Raji (cell line): Measurements from ENCODE around the gene PAAF1.
A peak's percentile ranks its signal among the peaks of the same experiment; 100 is the strongest.

Experiments used
- POLR2A ChIP-seq: IDR thresholded peaks from 2 replicates; pipeline ENCODE4 v1.6.1; 2011; ENCODE audit warnings: low read depth, low read length, control low read depth; ENCODE audit not compliant: insufficient read depth

The PAAF1 gene

GRCh38 chr11:73951797-73952196 lies 75.0 kb downstream of the PAAF1 start:
- TF ChIP-seq POLR2A = no peak

DNA sequence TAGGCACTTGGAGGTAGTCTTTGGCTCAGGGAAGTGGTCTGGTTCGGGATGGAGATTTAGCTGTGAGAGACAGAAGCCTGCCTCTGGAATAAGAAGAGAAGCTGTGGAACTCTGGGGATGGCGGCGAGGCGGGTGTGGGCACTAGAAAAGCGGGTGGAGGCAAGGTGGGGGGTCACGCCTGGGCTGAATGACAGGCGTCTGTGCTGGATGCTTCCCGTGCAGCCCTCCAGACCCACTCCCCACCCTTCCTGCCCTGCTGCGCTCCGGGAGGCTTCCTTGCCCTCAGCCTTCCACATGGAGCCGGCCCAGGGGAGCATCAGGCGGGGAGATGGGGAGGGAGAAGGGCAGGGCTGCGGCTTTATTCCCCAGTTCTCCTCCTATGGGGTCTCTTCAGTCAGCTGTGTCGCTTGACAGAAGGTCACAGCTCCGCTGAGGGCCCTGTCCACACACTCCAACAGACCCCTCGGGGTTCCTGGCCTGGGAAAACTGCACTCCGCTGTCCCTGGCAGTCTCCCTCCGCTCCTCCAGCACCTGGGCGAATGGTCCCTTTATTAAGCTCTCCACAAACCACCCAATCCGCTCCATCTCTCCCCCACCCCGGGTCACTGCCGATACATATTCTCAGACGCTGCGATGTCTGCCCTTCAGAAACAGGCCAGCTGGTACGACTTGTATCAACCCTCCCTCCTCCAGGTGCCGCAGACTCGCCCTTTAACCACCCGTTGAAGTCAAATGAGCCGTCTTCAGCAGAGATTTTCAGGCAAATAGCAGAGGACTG lies 80.3 kb downstream of the PAAF1 start:
- no peak for TF ChIP-seq POLR2A

GRCh38 chr11:73957654-73958361 lies 81.0 kb downstream of the PAAF1 start:
- TF ChIP-seq POLR2A = no peak

DNA sequence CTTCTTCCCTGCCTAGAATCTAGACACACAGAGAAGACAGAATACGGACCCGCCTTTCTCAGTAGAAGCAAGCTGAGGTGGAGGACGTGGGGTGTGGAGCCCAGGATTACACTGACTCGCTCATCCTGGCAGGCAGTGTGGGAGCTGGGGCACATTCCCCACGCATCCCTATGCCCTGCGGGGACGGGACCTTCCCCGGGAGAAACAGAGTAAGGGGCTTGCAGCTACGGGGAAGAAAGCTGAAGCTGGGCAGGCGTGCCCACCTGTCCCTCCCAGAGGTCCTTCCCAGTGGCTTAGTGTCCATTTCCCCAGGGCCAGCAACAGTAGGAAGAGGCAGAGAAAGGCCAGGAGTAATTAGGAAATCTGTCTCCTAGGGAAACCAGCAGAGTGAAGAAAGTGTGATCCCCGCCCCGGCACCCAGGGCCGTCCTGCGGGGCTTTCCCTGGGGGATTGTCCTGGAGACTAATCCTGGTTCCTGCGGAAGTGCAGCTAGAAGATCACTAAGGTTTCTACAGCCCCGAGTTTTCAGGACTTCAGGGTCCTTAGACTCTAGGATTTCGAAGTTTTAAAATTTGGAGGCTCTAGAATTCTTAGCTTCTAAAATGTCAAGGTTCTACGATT lies 81.8 kb downstream of the PAAF1 start:
- TF ChIP-seq POLR2A = no peak

- TF ChIP-seq POLR2A = no peak
Observed at GRCh38 chr11:73961321-73961720, 84.5 kb downstream of the PAAF1 start.

GRCh38 chr11:73962101-73962705 lies 85.4 kb downstream of the PAAF1 start:
- no peak for TF ChIP-seq POLR2A

DNA sequence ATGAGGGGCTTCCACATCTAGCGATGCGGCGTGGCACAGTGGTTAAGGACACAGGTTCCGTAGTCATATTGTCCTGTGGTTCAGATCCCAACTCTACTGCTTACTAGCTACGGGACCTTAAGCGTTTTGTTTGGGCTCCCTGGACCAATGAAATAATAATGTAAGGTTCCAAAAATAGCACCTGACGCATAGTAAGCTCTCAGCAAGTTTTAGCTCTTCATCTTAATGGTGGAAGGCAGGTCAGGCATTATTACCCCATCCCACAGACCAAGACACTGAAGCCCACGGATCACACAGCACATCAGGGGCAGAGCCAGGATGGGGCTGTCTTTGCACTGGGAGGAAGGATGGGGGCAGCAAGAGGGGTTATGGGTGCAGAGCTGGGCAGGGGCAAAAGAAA lies 87.1 kb downstream of the PAAF1 start:
- TF ChIP-seq POLR2A = no peak

GRCh38 chr11:73965076-73965763 lies 88.4 kb downstream of the PAAF1 start:
- TF ChIP-seq POLR2A = no peak

GRCh38 chr11:73965764-73966121 lies 88.9 kb downstream of the PAAF1 start:
- no peak for TF ChIP-seq POLR2A

DNA sequence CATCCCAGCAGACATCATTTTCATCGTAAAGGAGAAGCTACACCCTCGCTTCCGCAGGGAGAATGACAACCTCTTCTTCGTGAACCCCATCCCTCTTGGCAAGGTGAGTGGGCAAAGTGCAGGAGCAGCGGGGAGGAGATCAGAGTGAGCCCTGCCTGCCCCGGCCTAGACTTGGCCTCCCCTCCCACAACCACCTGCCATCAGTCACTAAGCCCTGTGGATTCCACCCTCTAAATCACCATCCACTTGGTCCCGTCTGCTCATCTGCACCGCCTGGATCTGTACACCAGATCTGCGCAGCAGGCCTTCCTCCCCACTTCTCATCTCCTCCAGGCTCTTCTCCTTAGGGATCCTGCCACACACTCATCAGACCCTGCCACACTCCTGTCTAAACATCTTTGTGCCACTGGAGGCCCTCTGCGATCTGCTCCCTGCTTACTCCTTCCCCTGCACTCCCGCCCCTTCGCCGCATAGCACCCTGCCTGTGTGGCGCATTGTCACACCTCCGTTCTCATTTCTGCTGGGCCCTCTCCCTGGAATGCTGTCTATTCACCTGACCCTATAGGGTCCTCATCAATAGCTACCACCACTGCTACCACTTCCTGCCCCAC lies 91.7 kb downstream of the PAAF1 start:
- no peak for TF ChIP-seq POLR2A

GRCh38 chr11:73969091-73969490 lies 92.3 kb downstream of the PAAF1 start:
- TF ChIP-seq POLR2A = no peak

- no peak; the same call in 1 of the 2 replicates for TF ChIP-seq POLR2A
Observed at GRCh38 chr11:73969991-73970800, 93.4 kb downstream of the PAAF1 start.

GRCh38 chr11:73971175-73971719 lies 94.4 kb downstream of the PAAF1 start:
- TF ChIP-seq POLR2A = peak; percentile 91

GRCh38 chr11:73972187-73972586 lies 95.4 kb downstream of the PAAF1 start:
- TF ChIP-seq POLR2A = peak; percentile 67; the same call in 1 of the 2 replicates
